ENCODE results near the gene FGFBP1. TPM values are rescaled to one million over a fixed set of nuclear protein-coding genes. Genes with fewer than 3 reads are reported as not detected.

Gene FGFBP1
- total RNA-seq, 1 experiment from 2014 or later = 30.8 TPM

DNA sequence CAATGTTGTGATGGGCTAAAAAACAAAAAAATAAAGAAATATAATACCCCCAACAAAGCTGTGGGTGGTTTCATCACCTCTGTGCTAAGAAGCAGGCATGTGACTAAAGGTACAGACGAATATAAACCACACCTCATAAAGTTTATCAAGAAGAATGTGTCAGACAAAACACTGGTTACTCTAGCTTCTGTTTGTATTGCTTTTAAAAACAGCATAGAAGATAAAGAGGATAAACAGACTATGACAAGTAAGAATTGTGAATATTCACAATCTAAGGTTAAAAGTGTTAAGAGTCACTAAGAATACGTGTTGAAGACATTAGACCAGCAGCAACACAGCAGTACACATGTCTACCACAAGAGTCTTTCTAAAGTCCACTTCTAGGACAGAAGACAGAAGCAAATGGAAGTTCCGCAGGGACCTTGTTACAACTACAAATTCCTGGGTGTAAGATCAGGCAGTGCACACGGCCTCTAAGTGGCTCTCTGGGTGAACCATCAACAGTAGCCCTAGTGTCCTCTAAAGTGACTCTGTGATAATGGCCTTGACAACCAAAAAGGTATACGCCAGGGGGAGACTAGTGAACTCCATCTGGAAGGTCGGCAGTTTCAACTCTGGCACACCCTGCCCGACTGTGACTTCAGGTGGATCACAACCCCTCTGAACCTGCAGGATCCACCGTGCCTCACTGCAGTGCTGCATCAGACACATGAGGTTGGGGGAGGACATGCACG is 32.7 kb upstream of the FGFBP1 start:
- no peaks in the 10 kb centered on the region for H3K36me3 ChIP-seq (ENCODE audit: low read depth)
- TF ChIP-seq EZH2 (IDR thresholded peaks at IDR 0.05; ENCODE audit: low read depth) (no peak), CTCF (conservative IDR thresholded peaks at IDR 0.05) (no peak)
- CTCF ChIA-PET = no interaction called here
- H3K9me2 ChIP-seq (ENCODE audit: insufficient read depth) = no peaks in the 10 kb centered on the region
- no peak overlapping the region for H2AFZ ChIP-seq
- H3K79me2 ChIP-seq (ENCODE audit: low read depth) = no peaks in the 10 kb centered on the region
- POLR2A ChIA-PET (ENCODE audit: unreplicated experiment) = no interaction called here
- H3K4me2 ChIP-seq = no peak overlapping the region
- no peak for DNase-seq
- no TSS peak for BruUV-seq (replicated peaks)
- no peak overlapping the region for H3K4me3 ChIP-seq
- intact Hi-C loops (cut with micrococcal nuclease; ENCODE audit: unreplicated experiment) = no loop called here
- no peaks in the 10 kb centered on the region; the same call in 1 of the 2 replicates for H3K27me3 ChIP-seq (ENCODE audit: insufficient read depth, low read depth)
- no peaks in the 10 kb centered on the region for H3F3A ChIP-seq (ENCODE audit: insufficient read depth, low read depth)
- no peaks in the 10 kb centered on the region for H3K9me3 ChIP-seq (ENCODE audit: insufficient read depth, low read depth)
- H4K20me1 ChIP-seq (ENCODE audit: insufficient read depth) = no peaks in the 10 kb centered on the region
- no peak overlapping the region for H3K27ac ChIP-seq
- H3K4me1 ChIP-seq (replicated peaks; ENCODE audit: insufficient read depth) = no peaks in the 10 kb centered on the region

- Histone ChIP-seq H4K20me1 (ENCODE audit: insufficient read depth) (no peaks in the 10 kb centered on the region), H3K36me3 (ENCODE audit: low read depth) (no peaks in the 10 kb centered on the region), H3K4me2 (no peak overlapping the region), H3K27ac (no peak overlapping the region), H3K9me3 (ENCODE audit: insufficient read depth, low read depth) (no peaks in the 10 kb centered on the region), H3K27me3 (ENCODE audit: insufficient read depth, low read depth) (no peaks in the 10 kb centered on the region; the same call in 1 of the 2 replicates), H3K79me2 (ENCODE audit: low read depth) (no peaks in the 10 kb centered on the region), H3F3A (ENCODE audit: insufficient read depth, low read depth) (no peaks in the 10 kb centered on the region), H2AFZ (no peak overlapping the region), H3K9me2 (ENCODE audit: insufficient read depth) (no peaks in the 10 kb centered on the region), H3K4me3 (no peak overlapping the region), H3K4me1 (replicated peaks; ENCODE audit: insufficient read depth) (no peaks in the 10 kb centered on the region)
- CTCF ChIA-PET = no interaction called here
- no peak for DNase-seq
- POLR2A ChIA-PET (ENCODE audit: unreplicated experiment) = interaction anchor here (0.7 kb wide), 1 partner anchor 41 kb away, joined by 3 read pairs; no protein-coding TSS in a partner anchor
- no peak for TF ChIP-seq CTCF (conservative IDR thresholded peaks at IDR 0.05)
- no peak for TF ChIP-seq EZH2 (IDR thresholded peaks at IDR 0.05; ENCODE audit: low read depth)
- intact Hi-C loops (cut with micrococcal nuclease; ENCODE audit: unreplicated experiment) = no loop called here
- no TSS peak for BruUV-seq (replicated peaks)
Observed at GRCh38 chr4:15968551-15969300, 30.2 kb upstream of the FGFBP1 start.

DNA sequence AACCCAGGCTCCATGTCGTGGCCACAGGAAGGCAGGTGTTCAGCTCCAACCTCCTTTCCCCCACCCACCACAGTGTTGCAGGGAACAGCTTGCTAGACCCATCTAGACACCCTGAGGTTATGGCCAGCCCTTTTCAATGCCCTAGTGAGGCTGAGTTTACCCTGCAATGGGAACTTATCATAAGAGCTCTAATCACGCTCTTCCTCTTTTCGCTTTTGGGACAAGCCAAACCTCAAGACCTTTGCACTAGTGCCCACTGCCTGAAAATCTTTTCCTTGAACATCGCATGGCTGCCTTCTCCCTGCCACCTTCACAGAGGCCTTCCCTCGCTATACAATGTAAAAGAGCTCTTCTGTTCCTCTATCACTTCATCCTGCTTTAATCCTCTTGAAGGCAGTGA is 26.8 kb upstream of the FGFBP1 start:
- Histone ChIP-seq H4K20me1 (ENCODE audit: insufficient read depth) (no peaks in the 10 kb centered on the region), H3F3A (ENCODE audit: insufficient read depth, low read depth) (no peaks in the 10 kb centered on the region), H3K27ac (no peak overlapping the region), H3K4me2 (no peak overlapping the region), H3K9me2 (ENCODE audit: insufficient read depth) (no peaks in the 10 kb centered on the region), H3K4me1 (replicated peaks; ENCODE audit: insufficient read depth) (no peaks in the 10 kb centered on the region), H3K36me3 (ENCODE audit: low read depth) (no peaks in the 10 kb centered on the region), H2AFZ (no peak overlapping the region), H3K9me3 (ENCODE audit: insufficient read depth, low read depth) (no peaks in the 10 kb centered on the region), H3K4me3 (no peak overlapping the region), H3K79me2 (ENCODE audit: low read depth) (no peaks in the 10 kb centered on the region), H3K27me3 (ENCODE audit: insufficient read depth, low read depth) (no peaks in the 10 kb centered on the region; the same call in 1 of the 2 replicates)
- POLR2A ChIA-PET (ENCODE audit: unreplicated experiment) = no interaction called here
- TF ChIP-seq CTCF (conservative IDR thresholded peaks at IDR 0.05) = no peak
- no peak for TF ChIP-seq EZH2 (IDR thresholded peaks at IDR 0.05; ENCODE audit: low read depth)
- intact Hi-C loops (cut with micrococcal nuclease; ENCODE audit: unreplicated experiment) = no loop called here
- BruUV-seq (replicated peaks) = no TSS peak
- no peak for DNase-seq
- CTCF ChIA-PET = no interaction called here
